Epithelial cell of esophagus (primary cell): Measurements from ENCODE around the gene POLG2.

Experiments used
- DNase-seq: peaks from one replicate; pipeline ENCODE4 v3.0.0; 2010; ENCODE audit warnings: low read depth
- H3K4me3 ChIP-seq: 2 replicates; pipeline ENCODE4 v1.5.1; 2011; ENCODE audit warnings: mild to moderate bottlenecking, low read length, control low read depth
- CTCF ChIP-seq: IDR thresholded peaks from 2 replicates; pipeline ENCODE4 v1.5.1; 2011; ENCODE audit warnings: low read depth, mild to moderate bottlenecking, low read length, control low read depth, inconsistent platforms; ENCODE audit not compliant: insufficient read depth; ENCODE audit errors: missing control alignments

The POLG2 gene

GRCh38 chr17:64506201-64506575, 9.3 kb upstream of the POLG2 start, which contains the start of gene DDX5:
Gene DDX5, minus strand, starts transcription at chr17:64506289. Its CDS starts 170 bp downstream, at chr17:64506119.
- no peak for TF ChIP-seq CTCF
- H3K4me3 ChIP-seq, result peak within 1 kb of the TSS; percentile 93
- DNase-seq, result no peak

- H3K4me3 ChIP-seq, result peak overlapping the region; percentile 93
- DNase-seq, result peak; percentile 84
- no peak for TF ChIP-seq CTCF
These were observed 8.7 kb upstream of the POLG2 start for GRCh38 chr17:64505340-64506200.

- H3K4me3 ChIP-seq, result peak overlapping the region; percentile 93
- TF ChIP-seq CTCF, result no peak
- DNase-seq, result peak; percentile 14
These were observed 8.0 kb upstream of the POLG2 start for GRCh38 chr17:64504769-64505339.

- peak overlapping the region; percentile 93 for H3K4me3 ChIP-seq
- TF ChIP-seq CTCF, result no peak
- DNase-seq, result peak; percentile 9
These were observed 7.2 kb upstream of the POLG2 start for GRCh38 chr17:64503821-64504768.

GRCh38 chr17:64503341-64503740, 6.5 kb upstream of the POLG2 start:
- TF ChIP-seq CTCF, result no peak
- no peak overlapping the region for H3K4me3 ChIP-seq
- peak; percentile 17 for DNase-seq

- no peak overlapping the region for H3K4me3 ChIP-seq
- TF ChIP-seq CTCF, result no peak
- no peak for DNase-seq
These were observed 6.0 kb upstream of the POLG2 start for GRCh38 chr17:64502809-64503208.
